Kidney glomerular epithelial cell (primary cell): ENCODE measurements around the gene PRSS21.

Experiments
- DNase-seq: peaks from one replicate; lab custom pipeline; 2025; lab: John Stamatoyannopoulos, UW

Gene PRSS21

GRCh38 chr16:2843526-2843925, 26.5 kb downstream of the PRSS21 start:
- no peak for DNase-seq

GRCh38 chr16:2845116-2845515, 28.1 kb downstream of the PRSS21 start:
- DNase-seq, result no peak

GRCh38 chr16:2846511-2847310, 29.7 kb downstream of the PRSS21 start:
- peak; percentile 77 for DNase-seq

- no peak for DNase-seq
These were observed 32.1 kb downstream of the PRSS21 start for GRCh38 chr16:2848933-2849725.

GRCh38 chr16:2852003-2852730, 35.1 kb downstream of the PRSS21 start:
- DNase-seq, result no peak

- DNase-seq, result no peak
These were observed 35.9 kb downstream of the PRSS21 start for GRCh38 chr16:2852731-2853507.

- DNase-seq, result no peak
These were observed 36.6 kb downstream of the PRSS21 start for GRCh38 chr16:2853531-2854073.

- DNase-seq, result no peak
These were observed 37.8 kb downstream of the PRSS21 start for GRCh38 chr16:2854700-2855309.

- no peak for DNase-seq
These were observed 38.5 kb downstream of the PRSS21 start for GRCh38 chr16:2855536-2855935.

- no peak for DNase-seq
These were observed 39.1 kb downstream of the PRSS21 start for GRCh38 chr16:2856061-2856670.

GRCh38 chr16:2856686-2857450, 39.8 kb downstream of the PRSS21 start:
- no peak for DNase-seq

GRCh38 chr16:2857451-2858244, 40.6 kb downstream of the PRSS21 start, which contains the start of gene PRSS22:
Gene PRSS22 (minus strand): TSS chr16:2858170. CDS start chr16:2858104, 66 bp downstream.
- DNase-seq, result no peak

GRCh38 chr16:2858245-2859025, 41.4 kb downstream of the PRSS21 start:
- no peak for DNase-seq

- no peak for DNase-seq
These were observed 42.7 kb downstream of the PRSS21 start for GRCh38 chr16:2859686-2860265.

- DNase-seq, result no peak
These were observed 44.0 kb downstream of the PRSS21 start for GRCh38 chr16:2860826-2861567.

- no peak for DNase-seq
These were observed 48.6 kb downstream of the PRSS21 start for GRCh38 chr16:2865651-2866050.

- DNase-seq, result no peak
These were observed 49.4 kb downstream of the PRSS21 start for GRCh38 chr16:2866431-2866830.
